Karpas-422 (cell line): Measurements from ENCODE around the gene SH3BP2. TPM values are rescaled to one million over a fixed set of nuclear protein-coding genes. Genes with fewer than 3 reads are reported as not detected.

ENCODE experiments used
- DNase-seq: peaks from one replicate; pipeline ENCODE4 v3.0.0-alpha.2; 2015
- H2AFZ ChIP-seq: fragments of 200-600 bp; sonication (generic); 2 replicates; pipeline ENCODE4 v1.6.1; 2014; ENCODE audit warnings: antibody characterized with exemption, low read length, mixed read lengths
- H3K27ac ChIP-seq: fragments of 200-600 bp; sonication (generic); 2 replicates; pipeline ENCODE4 v1.5.1; 2014; ENCODE audit warnings: mild to moderate bottlenecking, low read length, moderate library complexity
- H3K27me3 ChIP-seq: fragments of 200-600 bp; sonication (generic); 2 replicates; pipeline ENCODE4 v1.6.1; 2014; ENCODE audit warnings: low read length, mixed read lengths
- H3K36me3 ChIP-seq: fragments of 200-600 bp; sonication (generic); 2 replicates; pipeline ENCODE4 v1.6.1; 2014; ENCODE audit warnings: low read length, mixed read lengths; ENCODE audit not compliant: insufficient read depth
- H3K4me1 ChIP-seq: fragments of 200-600 bp; sonication (generic); 2 replicates; pipeline ENCODE4 v1.6.1; 2014; ENCODE audit warnings: mild to moderate bottlenecking, low read length, mixed read lengths
- H3K4me2 ChIP-seq: fragments of 200-600 bp; sonication (generic); 2 replicates; pipeline ENCODE4 v1.6.1; 2014; ENCODE audit warnings: low read length, low read depth, mild to moderate bottlenecking; ENCODE audit not compliant: poor library complexity, severe bottlenecking
- H3K4me3 ChIP-seq: fragments of 200-600 bp; sonication (generic); 2 replicates; pipeline ENCODE4 v1.5.1; 2014; ENCODE audit warnings: mild to moderate bottlenecking, antibody characterized with exemption, low read length, mixed read lengths
- H3K79me2 ChIP-seq: fragments of 200-600 bp; sonication (generic); 2 replicates; pipeline ENCODE4 v1.6.1; 2014; ENCODE audit warnings: mild to moderate bottlenecking, low read length, mixed read lengths
- H3K9ac ChIP-seq: fragments of 200-600 bp; sonication (generic); 2 replicates; pipeline ENCODE4 v1.6.0; 2014; ENCODE audit warnings: low read length
- H3K9me2 ChIP-seq: fragments of 200-600 bp; sonication (generic), shearing (Covaris generic); replicated peaks from 2 replicates; pipeline ENCODE4 v1.6.0; 2014; ENCODE audit warnings: mild to moderate bottlenecking, low read length, moderate library complexity; ENCODE audit not compliant: insufficient read depth
- H3K9me3 ChIP-seq: fragments of 300-700, 200-600 bp; sonication (generic); 2 replicates; pipeline ENCODE4 v1.6.1; 2014; ENCODE audit warnings: low read length, mixed read lengths
- H4K20me1 ChIP-seq: fragments of 200-600 bp; sonication (generic); 2 replicates; pipeline ENCODE4 v1.6.1; 2014; ENCODE audit warnings: mild to moderate bottlenecking, antibody characterized with exemption, low read length, low read depth; ENCODE audit not compliant: insufficient read depth
- total RNA-seq: library from RNA; depleted of rRNA; stranded (reverse); fragments of >200 nt; shearing (Covaris generic); gene quantifications from 2 replicates; pipeline ENCODE4 v1.2.3, GENCODE V29; 2014; ENCODE audit warnings: low replicate concordance

Gene SH3BP2
- total RNA-seq, 1 experiment from 2014 or later, result 17.2 TPM

DNA sequence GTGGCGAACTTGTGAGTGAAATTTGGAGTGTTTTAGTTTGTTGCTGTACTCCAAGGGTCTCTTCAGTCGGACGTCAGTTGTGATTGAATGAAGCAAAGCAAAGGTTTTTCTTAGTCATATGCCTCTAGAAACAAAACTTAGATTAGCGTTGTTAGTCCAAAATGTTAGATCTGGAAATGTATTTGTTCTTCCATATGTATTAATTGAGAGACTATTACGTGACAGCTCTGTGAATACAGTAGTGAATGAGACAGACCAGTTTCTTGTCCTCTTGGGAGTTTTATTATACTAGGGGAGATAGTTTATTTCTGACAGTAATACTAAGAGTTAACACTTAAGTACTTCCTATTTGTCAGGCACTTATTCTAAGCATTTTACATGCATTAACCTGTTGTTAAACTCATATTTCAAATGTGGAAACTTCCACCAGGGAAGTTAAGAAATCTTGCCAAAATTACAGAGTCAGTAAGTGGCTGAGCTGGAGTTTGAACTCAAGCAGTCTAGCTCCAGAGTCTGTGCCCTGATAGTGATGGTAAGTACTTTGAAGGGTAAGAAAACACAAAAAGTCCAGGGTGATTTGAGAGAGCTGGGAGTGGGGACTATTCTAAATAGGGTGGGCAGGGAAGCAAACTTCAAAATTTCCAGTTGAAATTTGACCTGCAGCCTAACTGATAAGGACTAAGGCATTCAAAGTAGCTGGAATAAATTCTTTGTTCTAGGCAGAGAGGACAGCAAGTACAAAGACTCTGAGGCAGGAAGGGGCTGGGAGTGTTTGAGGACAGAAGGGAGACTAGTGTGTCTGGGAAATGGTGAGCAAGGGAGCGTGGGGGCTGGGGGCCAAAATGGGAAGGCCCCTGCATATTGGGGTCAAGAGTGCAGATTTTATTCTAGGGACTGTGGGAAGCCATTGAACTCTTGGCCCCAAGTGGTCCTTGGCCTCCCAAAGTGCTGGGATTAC, 67.8 kb downstream of the SH3BP2 start:
- Histone ChIP-seq H4K20me1 (peaks cover 66% of the 10 kb centered on the region), H3K27ac (no peak overlapping the region), H3K9me3 (no peaks in the 10 kb centered on the region), H3K9ac (no peak overlapping the region), H3K9me2 (no peaks in the 10 kb centered on the region), H2AFZ (no peak overlapping the region), H3K79me2 (peaks cover 8% of the 10 kb centered on the region; the same call in 1 of the 2 replicates), H3K4me1 (peaks cover 22% of the 10 kb centered on the region), H3K36me3 (no peaks in the 10 kb centered on the region), H3K4me2 (no peak overlapping the region), H3K4me3 (no peak overlapping the region), H3K27me3 (no peaks in the 10 kb centered on the region)
- DNase-seq, result no peak

DNA sequence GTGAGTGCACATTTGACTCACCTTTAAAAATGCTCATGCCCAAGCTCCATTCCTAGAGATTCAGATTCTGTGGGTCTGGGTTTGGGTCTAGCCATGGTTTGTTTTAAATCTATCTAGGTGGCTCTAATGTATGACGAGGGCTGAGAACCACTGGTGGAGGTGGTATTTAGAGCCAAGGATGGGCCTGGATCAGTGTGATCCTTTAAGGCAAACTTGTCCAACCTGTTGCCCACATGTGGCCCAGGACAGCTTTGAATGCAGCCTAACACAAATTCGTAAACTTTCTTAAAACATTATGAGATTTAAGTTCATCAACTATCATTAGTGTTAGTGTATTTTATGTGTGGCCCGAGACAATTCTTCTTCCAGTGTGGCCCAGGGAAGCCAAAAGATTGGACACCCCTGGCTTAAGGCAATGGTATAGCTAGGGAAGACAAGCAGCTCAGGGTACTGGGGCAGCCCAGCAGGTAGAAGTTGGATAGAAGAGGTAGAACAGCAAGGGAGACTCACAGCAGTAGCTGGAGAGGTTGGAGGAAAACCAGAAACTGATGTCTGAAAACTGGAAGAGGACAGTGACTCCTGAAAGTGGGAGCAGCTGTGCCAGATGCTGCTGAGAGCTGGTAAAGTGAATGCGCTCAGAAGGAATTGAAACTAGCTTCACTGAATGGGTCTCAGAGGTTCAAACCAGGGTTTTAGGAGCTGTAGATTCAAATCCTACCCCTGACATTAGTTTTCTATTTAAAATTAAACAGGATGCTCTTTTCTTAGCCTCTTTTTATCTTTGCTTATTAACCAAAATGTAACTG, 68.9 kb downstream of the SH3BP2 start:
- H3K9me2 ChIP-seq, result no peaks in the 10 kb centered on the region
- H2AFZ ChIP-seq, result no peak overlapping the region
- no peak overlapping the region for H3K4me2 ChIP-seq
- peaks cover 61% of the 10 kb centered on the region for H4K20me1 ChIP-seq
- no peaks in the 10 kb centered on the region for H3K27me3 ChIP-seq
- DNase-seq, result no peak
- no peak overlapping the region for H3K9ac ChIP-seq
- peaks cover 22% of the 10 kb centered on the region for H3K4me1 ChIP-seq
- H3K36me3 ChIP-seq, result no peaks in the 10 kb centered on the region
- H3K79me2 ChIP-seq, result peaks cover 8% of the 10 kb centered on the region; the same call in 1 of the 2 replicates
- H3K27ac ChIP-seq, result no peak overlapping the region
- no peaks in the 10 kb centered on the region for H3K9me3 ChIP-seq
- no peak overlapping the region for H3K4me3 ChIP-seq

DNA sequence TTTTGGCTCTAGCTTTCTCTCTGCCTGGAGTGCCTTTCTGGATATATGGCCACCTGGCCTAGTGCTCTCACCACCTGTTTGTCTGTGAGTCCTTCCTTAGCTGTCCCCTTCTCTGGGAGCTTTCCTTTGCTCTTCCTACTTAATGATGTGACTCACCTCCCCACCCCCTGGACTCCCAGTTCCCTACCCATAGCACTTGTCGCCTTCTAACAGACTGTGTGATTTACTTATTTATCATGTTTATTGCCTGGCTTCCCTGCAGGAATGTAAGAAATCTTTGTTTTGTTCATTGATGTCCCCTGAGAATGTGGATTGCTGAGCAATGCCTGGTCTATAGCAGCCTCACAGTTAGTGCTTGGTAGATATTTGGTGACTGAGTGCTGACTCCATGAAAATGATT, 69.6 kb downstream of the SH3BP2 start:
- no peaks in the 10 kb centered on the region for H3K27me3 ChIP-seq
- no peak overlapping the region for H3K4me2 ChIP-seq

DNA sequence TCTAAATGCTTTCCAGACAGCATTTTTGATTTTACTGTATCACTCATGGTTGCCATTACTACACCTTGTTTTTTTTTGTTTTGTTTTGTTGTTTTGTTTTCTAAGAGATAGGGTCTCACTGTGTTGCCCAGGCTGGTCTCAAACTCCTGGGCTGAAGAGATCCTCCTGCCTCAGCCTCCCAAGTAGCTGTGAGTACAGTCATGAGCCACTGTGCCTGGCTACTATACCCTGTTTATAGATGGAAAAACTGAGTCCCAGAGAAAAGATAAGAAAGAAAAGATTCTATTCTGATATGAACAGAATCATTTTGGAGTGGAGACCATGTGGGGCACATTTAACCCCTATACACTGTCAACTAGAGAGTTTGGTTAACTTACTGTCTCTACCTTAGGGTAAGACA, 70.8 kb downstream of the SH3BP2 start:
- no peaks in the 10 kb centered on the region for H3K9me3 ChIP-seq
- no peak overlapping the region for H3K9ac ChIP-seq
- H3K27me3 ChIP-seq, result no peaks in the 10 kb centered on the region
- peaks cover 8% of the 10 kb centered on the region; the same call in 1 of the 2 replicates for H3K79me2 ChIP-seq
- H3K4me2 ChIP-seq, result no peak overlapping the region
- H3K4me1 ChIP-seq, result peaks cover 22% of the 10 kb centered on the region
- H3K27ac ChIP-seq, result no peak overlapping the region
- DNase-seq, result no peak
- no peaks in the 10 kb centered on the region for H3K9me2 ChIP-seq
- H3K36me3 ChIP-seq, result no peaks in the 10 kb centered on the region
- H4K20me1 ChIP-seq, result peaks cover 59% of the 10 kb centered on the region
- no peak overlapping the region for H3K4me3 ChIP-seq
- H2AFZ ChIP-seq, result no peak overlapping the region

More for the DNA sequence above, 69.6 kb downstream of the SH3BP2 start:
- Histone ChIP-seq H3K27ac (no peak overlapping the region), H3K4me1 (peaks cover 22% of the 10 kb centered on the region), H3K9ac (no peak overlapping the region), H3K79me2 (peaks cover 8% of the 10 kb centered on the region; the same call in 1 of the 2 replicates), H2AFZ (no peak overlapping the region), H3K36me3 (no peaks in the 10 kb centered on the region), H3K9me3 (no peaks in the 10 kb centered on the region), H3K4me3 (no peak overlapping the region), H4K20me1 (peaks cover 64% of the 10 kb centered on the region), H3K9me2 (no peaks in the 10 kb centered on the region)
- DNase-seq, result no peak

DNA sequence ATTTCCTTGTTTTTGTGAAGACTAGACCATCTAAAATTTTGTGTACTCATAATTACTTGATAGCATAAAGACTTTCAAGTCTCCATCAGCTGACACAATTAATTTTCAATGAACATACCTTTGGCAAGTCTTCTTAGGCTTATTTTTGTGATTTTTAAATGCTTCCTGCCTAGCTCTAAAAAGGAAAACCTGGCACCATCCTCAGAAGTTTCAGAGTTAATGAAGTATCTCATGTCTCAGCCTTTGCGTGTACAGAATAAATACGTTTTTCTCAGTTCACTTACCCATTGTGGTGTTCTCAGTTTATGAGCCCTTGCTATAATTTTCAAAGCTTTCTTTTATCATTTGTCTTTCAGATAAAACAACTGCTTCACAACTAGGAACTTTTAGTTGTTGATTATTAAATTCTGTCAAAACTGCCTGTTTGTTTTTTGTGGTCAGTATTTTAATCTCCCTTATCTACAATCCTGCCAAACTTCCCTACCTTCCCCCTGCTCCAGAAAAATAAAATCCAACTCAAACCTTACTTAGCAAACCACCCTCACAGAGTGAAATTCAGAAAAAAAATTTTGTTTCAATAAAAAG, 72.4 kb downstream of the SH3BP2 start:
- H3K79me2 ChIP-seq, result peaks cover 8% of the 10 kb centered on the region; the same call in 1 of the 2 replicates

DNA sequence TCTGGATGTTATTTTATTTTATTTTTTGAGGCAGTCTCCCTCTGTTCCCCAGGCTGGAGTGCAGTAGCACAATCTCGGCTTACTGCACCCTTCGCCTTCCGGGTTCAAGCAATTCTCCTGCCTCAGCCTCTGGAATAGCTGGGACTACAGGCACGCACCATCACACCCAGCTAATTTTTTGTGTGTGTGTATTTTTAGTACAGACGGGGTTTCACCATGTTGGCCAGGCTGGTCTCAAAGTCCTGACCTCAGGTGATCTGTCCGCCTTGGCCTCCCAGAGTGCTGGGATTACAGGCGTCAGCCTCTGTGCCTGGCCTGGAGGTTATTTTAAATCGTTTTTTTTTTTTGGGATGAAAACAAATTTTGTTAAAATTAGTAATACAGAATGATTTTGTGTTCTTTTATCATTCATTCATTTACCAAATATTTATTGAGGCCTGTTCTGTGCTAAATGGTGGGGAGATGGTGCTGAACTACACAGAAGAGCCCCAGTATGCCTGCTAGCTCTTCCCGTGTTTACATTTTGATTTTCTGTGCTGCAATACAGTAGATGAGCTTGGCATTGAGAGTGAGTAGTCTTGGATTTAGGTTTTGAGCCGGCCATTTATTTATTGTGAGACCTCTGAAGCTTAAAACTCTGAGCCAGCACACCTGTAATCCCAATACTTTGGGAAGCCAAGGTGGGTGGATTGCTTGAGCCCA, 73.4 kb downstream of the SH3BP2 start:
- Histone ChIP-seq H3K36me3 (no peaks in the 10 kb centered on the region), H3K27me3 (no peaks in the 10 kb centered on the region), H4K20me1 (peaks cover 45% of the 10 kb centered on the region), H3K4me3 (no peak overlapping the region), H3K4me1 (peaks cover 7% of the 10 kb centered on the region), H3K4me2 (no peak overlapping the region), H3K9me2 (no peaks in the 10 kb centered on the region), H3K27ac (no peak overlapping the region), H3K9ac (no peak overlapping the region), H3K79me2 (peaks cover 8% of the 10 kb centered on the region; the same call in 1 of the 2 replicates), H2AFZ (no peak overlapping the region), H3K9me3 (no peaks in the 10 kb centered on the region)
- DNase-seq, result no peak

More for the DNA sequence above, 72.4 kb downstream of the SH3BP2 start:
- H3K9me2 ChIP-seq, result no peaks in the 10 kb centered on the region
- no peak overlapping the region for H2AFZ ChIP-seq
- H3K9ac ChIP-seq, result no peak overlapping the region
- no peaks in the 10 kb centered on the region for H3K36me3 ChIP-seq
- peaks cover 7% of the 10 kb centered on the region for H3K4me1 ChIP-seq
- no peak overlapping the region for H3K4me2 ChIP-seq
- no peak overlapping the region for H3K4me3 ChIP-seq
- no peak for DNase-seq
- no peaks in the 10 kb centered on the region for H3K9me3 ChIP-seq
- H3K27ac ChIP-seq, result no peak overlapping the region
- peaks cover 56% of the 10 kb centered on the region for H4K20me1 ChIP-seq
- H3K27me3 ChIP-seq, result no peaks in the 10 kb centered on the region

DNA sequence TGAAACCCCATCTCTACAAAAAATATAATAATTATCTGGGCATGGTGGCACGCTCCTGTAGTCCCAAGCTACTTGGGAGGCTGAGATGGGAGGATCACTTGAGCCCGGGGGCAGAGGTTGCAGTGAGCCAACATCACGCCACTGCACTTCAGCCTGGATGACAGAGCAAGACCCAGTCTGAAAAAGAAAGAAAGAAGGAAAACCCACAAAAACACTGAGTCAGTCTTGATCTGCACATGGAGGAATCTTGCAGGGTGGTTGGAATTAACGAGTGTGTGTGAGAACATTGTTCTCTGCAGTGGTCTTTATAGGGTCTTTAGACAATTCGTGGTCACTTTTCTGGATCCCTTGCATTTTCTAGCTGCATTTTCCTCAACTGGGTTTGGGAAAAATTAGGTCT, 74.0 kb downstream of the SH3BP2 start:
- Histone ChIP-seq H3K4me1 (peaks cover 8% of the 10 kb centered on the region), H3K9me3 (no peaks in the 10 kb centered on the region), H3K4me2 (no peak overlapping the region), H3K4me3 (no peak overlapping the region), H2AFZ (no peak overlapping the region), H4K20me1 (peaks cover 40% of the 10 kb centered on the region), H3K27ac (no peak overlapping the region), H3K9me2 (no peaks in the 10 kb centered on the region), H3K27me3 (no peaks in the 10 kb centered on the region), H3K36me3 (no peaks in the 10 kb centered on the region), H3K9ac (no peak overlapping the region), H3K79me2 (peaks cover 10% of the 10 kb centered on the region; the same call in 1 of the 2 replicates)
- DNase-seq, result no peak
